ENCODE results near the gene CHMP6.

DNA sequence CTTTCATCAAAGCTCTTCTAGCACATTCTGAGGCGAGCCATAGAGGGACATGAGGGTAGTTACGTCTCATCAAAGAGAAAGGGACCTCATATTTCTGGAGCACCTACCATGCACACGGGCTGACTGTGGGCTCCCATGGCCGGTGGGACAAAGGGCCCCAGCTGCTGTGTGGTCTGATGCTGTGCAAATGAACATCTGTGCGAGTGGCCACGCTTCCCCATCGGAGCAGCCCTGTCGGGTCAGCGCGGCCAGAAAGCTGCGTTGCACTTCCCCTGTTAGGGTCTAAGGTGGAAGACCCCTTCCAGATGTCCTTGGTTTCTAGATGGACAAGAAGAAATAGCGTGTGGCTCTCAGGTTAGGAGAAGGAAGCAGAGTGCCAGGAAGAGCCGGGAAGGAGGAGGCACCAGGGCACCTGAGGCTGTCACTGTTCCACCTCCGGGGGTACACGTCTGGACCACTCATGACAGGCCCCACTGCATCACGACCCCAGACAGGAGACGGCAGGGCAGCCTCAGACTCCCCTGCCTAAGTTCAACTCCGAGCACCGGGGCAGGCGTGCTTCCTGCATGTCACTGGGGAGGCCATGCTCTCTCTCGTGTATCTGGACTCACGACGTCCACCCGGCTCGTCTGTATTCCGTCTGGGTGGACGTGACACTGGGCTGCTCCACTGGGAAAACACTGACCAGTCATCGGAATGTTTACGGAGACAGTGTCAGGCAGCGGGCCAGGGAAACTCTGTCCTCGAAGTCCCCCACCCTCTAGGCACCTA is 34.8 kb downstream of the CHMP6 start:
- TF ChIP-seq POLR2A (IDR thresholded peaks at IDR 0.05) (no peak), POLR2AphosphoS5 (IDR thresholded peaks at IDR 0.05) (no peak)

All from breast epithelium (tissue), 3 donors.